HG03521 (cell line): ENCODE data around the gene FCAMR.

Source experiments
- ATAC-seq: cut with Tn5 transposase; IDR thresholded peaks from one replicate; pipeline ENCODE4 v1.9.1; 2021; ENCODE audit warnings: mild to moderate bottlenecking, moderate library complexity; ENCODE audit not compliant: unreplicated experiment

The FCAMR gene

DNA sequence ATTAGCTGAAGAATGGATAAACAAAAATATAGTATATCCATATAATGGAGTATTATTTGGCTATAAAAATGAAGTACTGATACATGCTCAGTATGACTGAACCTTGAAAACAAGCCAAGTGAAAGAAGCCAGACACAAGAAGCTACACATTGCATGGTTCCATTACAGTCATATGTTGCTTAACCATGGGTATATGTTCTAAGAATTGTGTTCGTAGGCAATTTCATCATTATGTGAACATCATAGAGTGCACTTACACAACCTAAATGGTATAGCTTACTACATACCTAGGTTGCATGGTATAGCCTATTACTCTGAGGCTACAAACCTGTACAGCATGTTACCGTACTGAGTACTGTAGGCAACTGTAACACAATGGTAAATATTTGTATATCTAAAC lies 28.6 kb upstream of the FCAMR start:
- ATAC-seq, result no peak

- ATAC-seq, result no peak
These were observed 22.5 kb upstream of the FCAMR start for GRCh38 chr1:206992790-206993189.

GRCh38 chr1:206987873-206988272 lies 17.6 kb upstream of the FCAMR start:
- ATAC-seq, result no peak

- no peak for ATAC-seq
These were observed 16.6 kb upstream of the FCAMR start for GRCh38 chr1:206986885-206987284.

- ATAC-seq, result no peak
These were observed 16.1 kb upstream of the FCAMR start for GRCh38 chr1:206986402-206986801.

DNA sequence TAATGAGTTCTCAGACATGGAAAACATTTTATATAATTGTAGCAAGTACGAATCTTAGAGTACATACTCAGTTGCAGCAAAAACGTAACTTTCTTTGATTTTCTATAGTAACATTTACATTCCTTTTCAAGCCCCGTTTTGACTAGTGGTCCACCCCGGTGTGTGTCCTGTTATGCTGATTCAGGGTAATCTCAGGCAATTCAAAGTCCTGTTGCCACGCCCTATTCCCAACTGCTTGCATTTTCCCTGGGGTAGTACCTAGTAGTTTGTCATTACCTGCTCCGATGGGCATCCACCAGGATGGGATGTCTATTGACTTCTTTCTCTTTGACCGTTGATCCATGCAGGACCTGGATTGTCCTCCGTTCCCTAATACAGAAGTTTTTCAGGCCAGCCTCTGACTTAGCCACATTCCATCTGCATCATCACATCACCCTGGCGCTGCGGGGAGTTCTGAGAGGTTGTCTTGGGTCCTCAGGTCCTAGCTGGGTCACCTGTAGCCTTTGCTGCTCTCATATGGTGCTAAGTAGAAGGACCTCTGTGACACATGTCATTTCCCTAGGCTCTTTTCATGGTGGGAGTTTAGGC lies 15.0 kb upstream of the FCAMR start:
- ATAC-seq, result no peak

DNA sequence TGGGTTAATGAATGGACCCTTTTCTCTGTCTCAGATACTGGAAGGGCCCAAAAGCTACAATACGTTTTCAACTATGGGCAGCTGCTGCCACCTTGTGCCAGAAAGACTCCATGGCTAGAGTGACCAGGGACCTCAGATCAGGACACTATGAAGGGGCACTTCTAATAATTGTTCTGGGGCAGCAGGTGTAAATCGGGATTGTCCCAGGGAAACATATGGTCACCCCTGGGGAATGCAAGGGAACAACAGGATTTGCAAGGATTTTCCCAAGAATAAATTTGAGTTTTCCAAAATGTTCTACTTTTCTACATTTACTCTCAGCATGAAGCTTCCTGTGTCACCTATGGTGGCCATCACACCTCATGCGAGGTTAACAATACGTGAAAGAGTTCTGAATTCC lies 12.0 kb upstream of the FCAMR start:
- ATAC-seq, result no peak

GRCh38 chr1:206979379-206980043 lies 9.3 kb upstream of the FCAMR start:
- ATAC-seq, result no peak

DNA sequence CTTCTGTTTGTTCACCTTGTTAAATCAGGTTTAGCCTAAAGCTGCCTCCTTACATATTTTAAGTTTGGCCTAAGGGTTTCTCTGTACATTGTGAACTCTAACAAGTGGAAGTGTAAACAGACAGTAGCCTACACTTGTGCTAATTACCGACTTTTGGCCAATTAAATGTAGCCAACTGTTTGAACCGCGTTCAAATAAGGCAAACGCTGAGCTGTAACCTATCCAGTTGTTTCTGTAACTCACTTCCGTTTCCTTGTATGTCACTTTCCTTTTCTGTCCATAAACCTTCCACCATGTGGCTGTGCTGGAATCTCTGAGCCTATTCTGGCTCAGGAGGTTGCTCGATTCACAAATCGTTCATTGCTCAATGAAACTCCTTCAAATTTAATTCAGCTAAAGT lies 8.0 kb upstream of the FCAMR start:
- no peak for ATAC-seq

DNA sequence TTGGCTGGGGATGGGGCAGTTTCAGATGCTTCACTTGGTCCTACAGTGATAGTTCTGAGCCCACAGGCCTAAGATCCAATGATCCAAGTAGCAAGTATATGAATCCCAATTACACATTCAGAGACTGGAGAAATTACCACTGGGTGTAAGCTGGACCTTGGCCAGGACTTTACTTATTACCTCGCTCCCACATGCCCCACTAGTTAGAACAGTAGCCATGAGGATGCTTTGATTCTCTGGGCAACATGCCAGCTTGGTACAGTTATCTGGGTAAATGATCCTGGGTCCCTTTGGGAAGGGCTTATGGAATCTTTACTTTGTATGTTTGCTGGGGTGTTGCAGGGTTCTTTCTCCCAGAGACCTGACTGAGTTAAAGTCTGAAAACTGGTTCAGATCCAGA lies 5.0 kb upstream of the FCAMR start:
- no peak for ATAC-seq

GRCh38 chr1:206974140-206974539 lies 3.9 kb upstream of the FCAMR start:
- no peak for ATAC-seq

- ATAC-seq, result no peak
These were observed 2.5 kb upstream of the FCAMR start for GRCh38 chr1:206972728-206973127.

DNA sequence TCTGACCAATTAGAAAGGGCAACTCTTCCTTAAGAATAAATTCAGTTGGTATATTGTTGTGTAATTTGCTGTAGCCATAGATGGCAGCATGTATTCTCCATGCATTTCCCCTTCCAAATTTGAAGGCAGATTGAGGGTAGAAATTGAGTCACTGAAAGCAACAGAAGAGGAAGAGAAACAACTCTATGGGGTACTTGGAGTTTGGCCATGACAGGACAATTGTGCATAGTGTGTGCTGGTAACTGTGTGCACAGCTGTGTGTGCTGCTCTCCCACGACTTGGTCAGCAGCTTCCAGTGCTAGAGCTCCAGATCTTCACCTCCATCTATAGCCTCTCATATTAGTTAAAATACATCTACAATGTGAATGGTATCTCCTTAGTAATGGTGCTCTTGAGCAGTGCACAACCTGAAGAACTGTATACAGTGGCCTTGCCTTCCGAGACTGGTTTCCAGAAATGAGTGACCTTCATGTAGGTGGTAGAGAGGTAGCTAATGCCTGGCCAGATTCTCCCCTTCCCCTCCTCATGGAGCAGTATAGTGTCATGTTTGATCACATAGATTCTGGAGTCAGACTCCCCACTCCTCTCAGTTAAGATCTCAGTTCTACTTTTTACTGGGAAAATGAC lies 882 bp upstream of the FCAMR start:
- peak; percentile 44 for ATAC-seq

DNA sequence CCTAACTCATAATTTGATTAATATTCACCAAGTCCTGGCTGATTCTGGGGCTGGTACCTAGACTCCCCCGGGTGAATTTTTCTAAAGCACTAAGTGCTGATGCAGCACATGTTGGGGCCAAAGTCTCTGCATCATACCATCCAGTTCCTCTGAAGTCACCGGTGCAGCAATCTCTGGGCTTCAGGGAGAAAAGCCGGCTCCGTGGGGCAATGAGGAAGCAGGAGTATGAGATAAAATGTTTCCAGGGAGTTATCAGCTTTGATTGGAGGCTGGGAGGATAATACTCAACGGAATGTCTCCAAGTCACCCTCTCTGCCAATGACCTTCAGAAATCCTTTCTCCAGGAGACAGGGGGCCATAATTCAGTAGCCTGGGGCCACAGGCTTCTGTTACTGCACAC lies 1.2 kb downstream of the FCAMR start:
- no peak for ATAC-seq

DNA sequence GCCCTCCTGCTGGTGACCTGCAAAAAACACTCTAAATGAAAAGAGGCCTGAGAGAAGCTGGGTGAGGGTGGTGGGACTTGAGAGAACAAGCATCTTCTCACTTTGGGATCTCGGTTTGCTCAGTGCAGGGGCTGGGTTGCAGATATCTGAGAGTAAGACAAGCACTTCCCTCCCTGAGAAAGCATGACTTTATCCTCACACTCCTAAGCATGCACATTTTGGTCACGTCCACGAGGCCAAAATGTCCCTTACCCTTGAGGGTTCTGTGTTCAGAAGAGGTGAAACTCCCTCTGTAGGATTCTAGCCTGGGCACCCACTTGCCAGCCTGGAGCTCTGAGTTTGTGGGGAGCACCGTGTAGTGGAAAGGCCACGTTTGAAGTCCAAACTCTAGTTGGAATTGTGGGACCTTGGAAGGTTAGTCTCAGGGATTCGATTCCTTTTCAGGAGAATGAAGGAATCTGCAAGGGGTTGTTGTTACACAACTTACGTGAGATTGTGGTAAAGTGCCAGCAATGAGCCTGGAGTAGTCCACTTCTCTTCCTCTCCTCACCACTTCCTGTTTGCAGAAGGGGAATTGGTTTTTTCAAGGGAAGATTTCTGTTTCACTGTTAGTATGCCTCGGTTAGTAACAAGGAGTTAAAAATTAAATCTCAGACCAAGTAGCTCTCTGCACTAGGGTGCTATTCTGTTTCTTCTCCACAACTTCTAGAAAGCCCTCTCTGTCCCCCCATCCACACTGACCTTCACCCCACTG lies 3.0 kb downstream of the FCAMR start:
- no peak for ATAC-seq

DNA sequence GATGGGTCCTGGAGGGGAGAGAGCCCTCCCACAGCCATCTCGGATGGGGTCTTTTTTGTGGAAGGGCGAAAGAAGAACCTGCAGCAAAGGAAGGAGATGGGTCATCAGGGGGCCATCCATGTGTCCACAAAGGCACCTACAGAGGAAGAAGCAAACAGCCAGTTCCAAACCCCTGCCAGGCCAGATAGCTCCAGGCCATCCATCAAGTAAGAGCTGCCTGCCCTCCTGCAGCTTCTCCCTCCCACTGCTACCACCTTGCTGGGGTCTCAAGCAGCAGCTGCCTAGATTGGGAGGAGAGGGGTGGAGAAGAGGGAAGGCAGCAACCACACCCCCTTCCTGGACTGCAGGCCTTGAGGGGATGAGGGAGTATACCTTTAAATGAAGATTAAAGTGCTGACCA lies 4.5 kb downstream of the FCAMR start:
- no peak for ATAC-seq

DNA sequence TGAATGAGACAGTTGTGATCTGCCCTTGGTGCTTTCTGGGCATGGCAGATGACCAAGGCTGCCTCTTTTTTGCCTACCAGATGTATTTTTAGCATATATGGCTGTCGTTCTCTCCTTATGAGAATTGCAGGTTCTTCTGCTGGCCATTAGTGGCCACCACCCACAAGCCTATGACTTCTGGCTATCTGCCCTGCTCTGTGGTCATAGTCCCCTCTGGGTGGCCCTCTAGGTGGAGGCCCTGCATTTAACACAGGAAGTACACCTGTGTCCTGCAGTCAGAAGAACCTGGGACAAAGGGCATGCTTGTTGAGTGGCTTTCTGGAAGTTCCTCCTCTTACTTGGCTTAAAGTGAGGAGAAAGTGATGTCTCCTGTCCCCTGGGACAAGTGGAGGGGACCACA lies 6.5 kb downstream of the FCAMR start:
- ATAC-seq, result no peak

DNA sequence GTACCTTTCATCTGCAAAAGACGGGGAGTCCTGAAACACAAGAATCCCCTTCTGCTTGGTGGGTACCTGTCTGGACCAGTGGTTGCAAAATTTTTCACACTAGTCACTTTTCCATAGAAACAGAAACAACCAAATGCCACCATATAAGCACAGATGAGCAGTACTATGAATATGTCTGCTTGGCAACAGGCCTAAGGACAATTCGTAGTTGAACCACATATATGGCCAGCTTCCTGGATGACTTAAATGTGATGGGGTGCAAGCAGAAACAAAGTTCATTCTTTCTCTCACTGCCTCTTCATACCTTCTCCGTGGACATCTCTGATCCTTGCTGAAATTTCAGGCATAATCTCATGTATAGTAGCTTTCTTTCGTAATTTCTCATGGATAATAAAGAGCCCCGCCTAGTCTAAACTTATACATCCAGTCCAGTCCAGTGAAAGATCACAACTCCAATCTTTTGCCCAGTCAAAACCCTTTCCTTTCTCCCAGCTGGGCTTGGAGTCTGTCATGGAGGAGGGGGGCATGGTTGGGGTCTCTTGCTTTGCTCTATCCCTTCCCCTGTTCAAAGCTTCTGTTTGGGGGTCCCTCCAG lies 7.0 kb downstream of the FCAMR start:
- ATAC-seq, result no peak

- no peak for ATAC-seq
These were observed 8.0 kb downstream of the FCAMR start for GRCh38 chr1:206962272-206962671.

GRCh38 chr1:206961668-206962067 lies 8.6 kb downstream of the FCAMR start:
- no peak for ATAC-seq

GRCh38 chr1:206960676-206961386 lies 9.4 kb downstream of the FCAMR start:
- ATAC-seq, result no peak
